Activated CD8-positive, alpha-beta memory T cell treated with anti-CD3 and anti-CD28 coated beads for 4 hours (primary cell): ENCODE data around the gene ZNF107.
"Not testable (repeated sequence)": the region's sequence is repeated elsewhere in the genome, so short reads cannot be mapped to it uniquely, and the experiment has no call there.

Experiments
- DNase-seq, 2 donors: peaks; one replicate each; pipeline ENCODE4 v3.0.0-alpha.2; 2020; ENCODE audit warnings: low read depth in 2 of 2

ZNF107 gene

GRCh38 chr7:64643566-64643965 lies 22.4 kb upstream of the ZNF107 start:
- DNase-seq, result no peak

DNA sequence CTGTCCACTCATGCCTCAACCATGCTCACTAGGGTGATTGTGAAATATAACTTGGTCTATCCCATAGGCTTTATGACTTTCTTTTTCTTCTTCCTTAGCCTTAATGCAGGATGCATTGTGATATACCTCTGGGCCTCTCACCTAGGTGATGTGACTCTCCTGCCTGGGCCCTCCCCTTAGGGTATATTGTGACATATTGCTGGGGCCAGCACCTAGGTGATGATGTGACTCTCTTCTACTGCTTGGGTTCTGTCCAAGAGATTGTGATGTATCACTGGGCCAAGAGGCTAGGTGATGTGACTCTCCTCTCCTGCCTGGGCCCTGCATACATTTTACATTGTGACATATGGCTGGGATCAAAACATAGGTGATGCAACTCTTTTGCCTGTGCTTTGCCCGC lies 14.7 kb upstream of the ZNF107 start:
- DNase-seq, result no peak

- no peak for DNase-seq
Observed at GRCh38 chr7:64651632-64652165, 14.2 kb upstream of the ZNF107 start.

DNA sequence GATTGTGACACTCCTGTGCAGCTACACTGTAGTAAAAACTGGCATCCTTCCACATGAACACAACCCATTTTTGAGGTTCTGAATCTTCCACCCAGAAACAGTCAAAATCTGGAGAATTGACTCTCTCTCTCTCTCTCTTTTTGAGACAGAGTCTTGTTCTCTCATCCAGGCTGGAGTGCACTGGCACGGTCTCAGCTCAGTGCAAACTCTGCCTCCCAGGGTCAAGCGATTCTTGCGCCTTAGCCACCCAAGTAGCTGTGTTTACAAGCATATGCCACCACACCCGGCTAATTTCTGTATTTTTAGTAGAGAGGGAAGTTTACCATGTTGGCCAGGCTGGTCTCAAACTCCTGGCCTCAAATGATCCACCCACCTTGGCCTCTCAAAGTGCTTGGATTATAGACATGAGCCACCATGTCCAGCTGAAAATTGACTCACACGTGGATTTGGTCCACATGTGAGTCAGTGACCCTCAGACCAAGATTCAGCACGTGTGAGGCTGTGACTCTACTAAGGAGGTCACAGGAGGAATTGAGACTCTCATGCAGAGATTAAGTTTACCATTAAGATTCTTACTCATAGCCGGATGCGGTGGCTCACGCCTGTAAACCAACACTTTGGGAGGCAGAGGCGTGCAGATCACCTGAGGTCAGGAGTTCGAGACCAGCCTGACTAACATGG lies 12.1 kb upstream of the ZNF107 start:
- DNase-seq, result no peak

GRCh38 chr7:64654796-64655548 lies 11.0 kb upstream of the ZNF107 start:
- no peak for DNase-seq

DNA sequence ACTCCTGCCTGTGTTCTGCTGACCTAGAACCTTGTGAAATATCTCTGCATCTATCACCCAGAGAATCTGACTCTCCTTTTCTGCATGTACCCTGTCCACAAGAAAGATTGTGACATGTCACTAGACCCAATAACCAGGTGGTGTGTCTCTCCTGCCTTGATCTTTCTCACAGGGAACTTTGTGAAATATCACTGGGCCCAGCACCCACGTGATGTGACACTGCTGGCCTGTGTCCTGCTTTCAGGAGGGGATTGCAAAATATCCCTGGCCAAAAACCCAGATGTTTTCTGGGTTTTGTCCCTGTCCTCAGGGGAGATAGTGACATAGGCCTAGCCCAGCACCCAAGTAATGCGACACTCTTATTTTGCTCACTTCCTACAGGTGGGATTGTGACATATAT lies 10.1 kb upstream of the ZNF107 start:
- DNase-seq, result no peak

DNA sequence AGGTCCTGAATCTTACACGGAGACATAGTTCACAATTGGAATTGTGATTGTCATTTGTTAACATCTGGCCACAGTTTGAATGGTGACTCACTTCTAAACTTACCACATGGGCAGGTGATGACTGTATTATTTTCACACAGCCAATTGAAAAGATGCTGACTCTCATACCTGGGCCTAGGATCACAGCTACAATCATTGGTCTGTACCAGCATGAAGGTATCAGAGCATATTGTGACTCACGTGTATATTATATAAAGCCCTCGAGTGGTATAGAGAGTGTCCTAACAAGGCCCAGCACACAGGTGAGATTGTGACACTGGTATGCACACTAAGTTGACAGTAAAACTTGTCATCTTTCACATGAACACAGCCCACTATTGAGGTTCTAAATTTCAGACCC lies 9.4 kb upstream of the ZNF107 start:
- no peak for DNase-seq

DNA sequence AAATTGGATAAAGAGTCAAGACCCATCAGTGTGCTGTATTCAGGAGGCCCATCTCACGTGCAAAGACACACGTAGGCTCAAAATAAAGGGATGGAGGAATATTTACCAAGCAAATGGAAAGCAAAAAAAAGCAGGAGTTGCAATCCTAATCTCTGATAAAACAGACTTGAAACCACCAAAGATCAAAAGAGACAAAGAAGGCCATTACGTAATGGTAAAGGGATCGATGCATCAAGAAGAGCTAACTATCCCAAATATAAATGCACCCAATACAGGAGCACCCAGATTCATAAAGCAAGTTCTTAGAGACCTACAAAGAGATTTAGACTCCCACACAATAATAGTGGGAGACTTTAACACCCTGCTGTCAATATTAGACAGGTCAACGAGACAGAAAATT lies 3.8 kb upstream of the ZNF107 start:
- not testable (repeated sequence) for DNase-seq

DNA sequence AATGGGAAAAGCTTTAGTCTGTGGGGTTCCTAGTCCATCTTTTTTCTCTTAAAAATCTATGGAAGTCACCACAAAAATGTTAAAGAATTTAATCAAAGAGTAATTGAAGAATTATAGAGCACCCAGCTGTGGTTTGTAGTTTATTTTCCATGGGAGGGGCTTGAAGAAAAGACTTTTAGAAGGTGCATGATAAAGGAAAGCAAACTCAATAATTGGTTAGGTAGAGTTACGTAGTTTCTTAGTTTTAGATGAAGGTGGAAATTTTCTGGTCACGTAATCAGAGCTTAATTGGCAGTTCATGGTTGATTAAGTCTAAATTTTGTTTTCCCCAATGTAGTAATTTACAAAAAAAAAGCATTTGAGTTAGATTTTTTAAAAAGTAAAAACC lies 724 bp downstream of the ZNF107 start:
- no peak for DNase-seq

GRCh38 chr7:64667311-64667710 lies 1.4 kb downstream of the ZNF107 start:
- DNase-seq, result no peak

DNA sequence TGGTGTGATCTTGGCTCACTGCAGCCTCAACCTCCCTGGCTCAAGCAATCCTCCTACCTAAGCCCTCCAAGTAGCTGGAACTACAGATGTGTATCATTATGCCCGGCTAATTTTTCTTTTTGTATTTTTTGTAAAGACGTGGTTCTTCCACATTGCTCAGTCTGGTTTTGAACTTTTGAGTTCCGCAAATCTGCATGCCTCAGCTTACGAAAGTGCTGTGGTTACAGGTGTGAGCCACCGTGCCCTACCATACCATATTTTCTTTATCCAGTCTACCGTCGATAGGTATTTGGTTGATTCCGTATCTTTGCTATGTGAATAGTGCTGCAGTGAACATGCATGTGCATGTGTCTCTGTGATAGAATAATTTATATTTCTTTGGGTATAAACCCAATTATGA lies 6.5 kb downstream of the ZNF107 start:
- no peak for DNase-seq

DNA sequence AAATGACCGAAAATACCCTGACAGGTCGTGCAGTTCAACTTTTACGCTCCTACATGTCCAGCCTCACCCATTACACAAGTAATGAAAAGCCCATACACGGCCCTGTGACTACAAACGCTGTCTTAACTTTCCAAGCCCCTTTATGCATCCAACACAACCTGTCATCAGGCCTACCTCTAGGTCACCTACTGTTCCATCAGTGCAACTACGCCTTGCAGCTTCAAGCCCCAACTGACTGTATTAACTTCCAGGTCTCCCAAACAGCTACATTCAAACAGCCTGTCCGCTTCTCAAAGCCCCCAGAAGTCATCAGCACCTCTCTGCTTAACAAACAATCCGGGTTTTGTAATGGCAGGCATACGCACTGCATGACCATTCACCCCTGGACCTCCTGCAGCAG lies 19.2 kb downstream of the ZNF107 start:
- DNase-seq, result no peak

DNA sequence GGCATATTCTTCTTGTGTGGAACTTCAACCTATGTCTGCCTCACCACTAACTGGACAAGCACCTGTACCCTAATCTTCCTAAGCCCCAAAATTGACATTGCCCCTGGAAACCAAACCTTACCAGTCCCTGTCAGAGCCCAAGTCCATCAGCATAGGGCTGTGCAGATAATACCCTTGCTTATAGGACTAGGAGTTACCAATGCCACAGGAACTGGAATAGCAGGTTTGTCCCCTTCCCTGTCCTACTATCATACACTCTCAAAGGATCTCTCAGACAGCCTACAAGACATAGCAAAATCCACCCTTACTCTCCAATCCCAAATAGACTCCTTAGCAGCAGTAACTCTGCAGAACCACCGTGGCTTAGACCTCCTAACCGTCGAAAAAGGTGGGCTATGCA lies 19.8 kb downstream of the ZNF107 start:
- no peak for DNase-seq

- no peak for DNase-seq
Observed at GRCh38 chr7:64686493-64687184, 20.7 kb downstream of the ZNF107 start.

DNA sequence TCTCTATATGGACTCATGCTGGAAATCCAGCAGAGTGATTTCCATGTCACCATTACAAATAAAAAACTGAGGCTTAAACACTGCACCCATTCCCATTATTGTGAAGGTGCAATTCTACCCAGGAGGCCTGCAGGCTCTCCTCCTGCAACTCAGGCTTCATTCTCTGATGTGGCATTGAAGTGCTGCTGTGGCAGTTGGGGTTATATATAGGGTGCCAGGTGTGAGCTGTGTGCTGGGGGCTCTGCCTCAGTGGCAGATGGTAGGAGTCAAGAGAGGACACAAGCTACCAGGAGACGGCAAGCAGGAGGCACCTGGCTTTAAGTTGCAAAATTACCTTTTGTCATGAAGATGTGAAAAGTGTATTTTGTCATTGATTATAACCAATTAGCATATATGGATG lies 21.3 kb downstream of the ZNF107 start:
- no peak for DNase-seq

GRCh38 chr7:64688988-64689387 lies 23.1 kb downstream of the ZNF107 start:
- no peak for DNase-seq

- DNase-seq, result no peak
Observed at GRCh38 chr7:64691831-64692230, 25.9 kb downstream of the ZNF107 start.

- not testable (repeated sequence) for DNase-seq
Observed at GRCh38 chr7:64697863-64698262, 31.9 kb downstream of the ZNF107 start.

DNA sequence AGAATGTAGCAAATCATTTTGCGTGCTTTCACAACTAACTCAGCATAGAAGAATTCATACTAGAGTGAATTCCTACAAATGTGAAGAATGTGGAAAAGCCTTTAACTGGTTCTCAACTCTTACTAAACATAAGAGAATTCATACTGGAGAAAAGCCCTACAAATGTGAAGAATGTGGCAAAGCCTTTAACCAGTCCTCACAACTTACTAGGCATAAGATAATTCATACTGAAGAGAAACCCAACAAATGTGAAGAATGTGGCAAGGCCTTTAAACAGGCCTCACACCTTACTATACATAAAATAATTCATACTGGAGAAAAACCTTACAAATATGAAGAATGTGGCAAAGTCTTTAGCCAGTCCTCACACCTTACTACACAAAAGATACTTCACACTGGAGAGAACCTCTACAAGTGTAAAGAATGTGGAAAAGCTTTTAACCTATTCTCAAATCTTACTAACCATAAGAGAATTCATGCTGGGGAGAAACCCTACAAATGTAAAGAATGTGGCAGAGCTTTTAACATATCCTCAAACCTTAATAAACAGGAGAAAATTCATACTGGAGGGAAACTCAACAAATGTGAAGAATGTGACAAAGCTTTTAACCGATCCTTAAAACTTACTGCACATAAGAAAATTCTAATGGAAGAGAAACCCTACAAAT lies 40.8 kb downstream of the ZNF107 start:
- no peak for DNase-seq

GRCh38 chr7:64717896-64718295 lies 52.0 kb downstream of the ZNF107 start:
- not testable (repeated sequence) for DNase-seq

DNA sequence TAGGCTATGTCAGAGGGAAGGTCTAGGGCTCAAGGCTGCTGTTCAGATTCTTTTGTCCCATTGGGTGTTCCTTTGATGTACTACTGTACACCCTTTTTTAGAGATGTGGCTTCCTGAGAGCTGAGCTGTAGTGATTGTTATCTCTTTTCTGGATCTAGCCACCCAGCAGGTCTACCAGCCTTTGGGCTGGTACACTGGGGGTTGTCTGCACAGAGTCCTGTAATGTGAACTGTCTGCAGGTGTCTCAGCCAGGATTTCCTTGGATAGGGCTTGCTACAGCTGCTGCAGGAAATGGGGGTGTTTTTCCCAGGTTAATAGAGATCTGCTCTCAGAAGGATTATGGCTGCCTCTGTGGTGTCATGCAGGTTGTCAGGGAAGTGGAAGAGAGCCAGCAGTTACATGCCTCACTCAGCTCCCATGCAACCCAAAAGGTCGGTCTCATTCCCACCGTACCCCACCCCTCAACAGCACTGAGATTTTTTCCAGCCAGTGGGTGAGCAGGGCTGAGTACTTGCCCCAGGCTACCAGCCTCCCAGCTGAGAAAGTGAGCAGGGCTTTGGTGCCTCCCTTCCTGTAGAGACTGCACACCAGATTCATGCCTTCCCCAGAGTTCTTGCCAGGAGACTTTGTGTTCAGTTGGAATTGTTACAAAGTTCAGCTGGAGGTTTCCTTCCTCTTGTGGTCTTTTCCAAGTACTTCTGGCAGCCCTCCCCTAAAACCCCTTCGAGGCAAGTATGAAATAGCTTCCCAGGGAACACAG lies 63.3 kb downstream of the ZNF107 start:
- DNase-seq, result no peak
